H1 (cell line): ENCODE data around the gene GALNT18. TPM values are rescaled to one million over a fixed set of nuclear protein-coding genes. Genes with fewer than 3 reads are reported as not detected.

Experiments used
- ASH2L ChIP-seq: fragments of 200-600, 300-600 bp; sonication (generic); IDR thresholded peaks from one replicate; pipeline ENCODE4 v1.7.1; 2017; ENCODE audit warnings: low read length
- KDM1A ChIP-seq: fragments of 200-600, 300-600 bp; sonication (generic); IDR thresholded peaks from 2 replicates; pipeline ENCODE4 v1.7.1; 2016; ENCODE audit warnings: mild to moderate bottlenecking, low read length, borderline replicate concordance
- POLR2A ChIP-seq, 2 experiments: IDR thresholded peaks; 1 replicate in 1 of 2; 2 replicates in 1 of 2; pipeline ENCODE4 v1.6.1; 2011; ENCODE audit warnings: low read depth in 2 of 2, low read length in 2 of 2, mild to moderate bottlenecking in 2 of 2; ENCODE audit errors: control extremely low read depth in 1 of 2
- POU5F1 ChIP-seq: IDR thresholded peaks from 2 replicates; pipeline ENCODE4 v1.6.1; 2011; ENCODE audit warnings: low read depth, mild to moderate bottlenecking, low read length, moderate library complexity
- polyA plus RNA-seq, 7 experiments: library from polyadenylated mRNA; depleted of rRNA in 3 of 7; stranded (reverse) in 5 of 7; unstranded in 2 of 7; fragments of >200 nt in 5 of 7; fragments of 200-250 nt in 2 of 7; gene quantifications; 1 replicate in 5 of 7; 2 replicates in 1 of 7; 4 replicates in 1 of 7; pipeline versions ENCODE4 v1.2.1 to v1.2.3, GENCODE V29; 2011 to 2013; ENCODE audit warnings: missing spikeins in 2 of 7, mixed read lengths in 2 of 7
- total RNA-seq: library from RNA; stranded (reverse); fragmentation: NEBNext Ultra II Directional; extraction: Animal tissue kit (Norgen Biotek cat#: 25700); gene quantifications from 2 replicates; pipeline ENCODE4 v1.2.1, GENCODE V29; 2021
- TF ChIP-seq, protein P1 (sequence below): fragments of 300-600 bp; sonication (generic); IDR thresholded peaks from 2 replicates; pipeline ENCODE4 v1.7.1; 2012; ENCODE audit warnings: low read length, moderate library complexity, mild to moderate bottlenecking, inconsistent platforms; ENCODE audit not compliant: insufficient replicate concordance
- TF ChIP-seq, protein P2 (sequence below): IDR thresholded peaks from 2 replicates; pipeline ENCODE4 v1.6.1; 2012; ENCODE audit warnings: inconsistent platforms
- TF ChIP-seq, protein P3 (sequence below), 3 experiments: IDR thresholded peaks; 1 replicate in 2 of 3; 2 replicates in 1 of 3; pipeline versions ENCODE4 v1.5.1 to v1.6.1; 2011; ENCODE audit warnings: low read length in 3 of 3, mild to moderate bottlenecking in 3 of 3, inconsistent platforms in 2 of 3, low read depth in 1 of 3, moderate library complexity in 1 of 3; ENCODE audit not compliant: insufficient read depth in 1 of 3; ENCODE audit errors: control extremely low read depth in 1 of 3
- TF ChIP-seq, protein P4 (sequence below): IDR thresholded peaks from 2 replicates; pipeline ENCODE4 v1.6.1; 2012; ENCODE audit warnings: inconsistent platforms

Gene GALNT18
- total and polyA plus RNA-seq, 2 of the 8 experiments (the other 6 are each of a cell fraction or from before 2014, with no cell fraction given), result 6.0 to 9.4 TPM

DNA sequence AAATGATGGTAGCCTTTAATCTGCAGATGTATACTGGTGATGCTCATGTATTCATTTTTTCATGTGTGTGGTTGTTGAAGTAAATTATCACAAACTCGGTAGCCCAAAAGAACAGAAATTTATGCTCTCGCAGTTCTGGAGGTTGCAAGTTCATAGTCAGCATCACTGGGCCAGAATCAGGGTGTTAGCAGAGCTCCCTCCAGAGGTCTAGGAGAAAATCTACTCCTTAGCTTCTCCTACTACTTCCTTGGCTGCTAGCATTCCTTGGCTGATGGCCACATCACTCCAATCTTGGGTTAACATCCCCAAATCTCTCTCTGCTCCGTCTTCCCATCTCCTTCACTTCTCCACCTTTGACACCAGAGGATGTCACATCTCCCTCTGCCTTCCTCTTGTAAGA is 45.3 kb upstream of the GALNT18 start (continued):
- TF ChIP-seq, protein P1, sequence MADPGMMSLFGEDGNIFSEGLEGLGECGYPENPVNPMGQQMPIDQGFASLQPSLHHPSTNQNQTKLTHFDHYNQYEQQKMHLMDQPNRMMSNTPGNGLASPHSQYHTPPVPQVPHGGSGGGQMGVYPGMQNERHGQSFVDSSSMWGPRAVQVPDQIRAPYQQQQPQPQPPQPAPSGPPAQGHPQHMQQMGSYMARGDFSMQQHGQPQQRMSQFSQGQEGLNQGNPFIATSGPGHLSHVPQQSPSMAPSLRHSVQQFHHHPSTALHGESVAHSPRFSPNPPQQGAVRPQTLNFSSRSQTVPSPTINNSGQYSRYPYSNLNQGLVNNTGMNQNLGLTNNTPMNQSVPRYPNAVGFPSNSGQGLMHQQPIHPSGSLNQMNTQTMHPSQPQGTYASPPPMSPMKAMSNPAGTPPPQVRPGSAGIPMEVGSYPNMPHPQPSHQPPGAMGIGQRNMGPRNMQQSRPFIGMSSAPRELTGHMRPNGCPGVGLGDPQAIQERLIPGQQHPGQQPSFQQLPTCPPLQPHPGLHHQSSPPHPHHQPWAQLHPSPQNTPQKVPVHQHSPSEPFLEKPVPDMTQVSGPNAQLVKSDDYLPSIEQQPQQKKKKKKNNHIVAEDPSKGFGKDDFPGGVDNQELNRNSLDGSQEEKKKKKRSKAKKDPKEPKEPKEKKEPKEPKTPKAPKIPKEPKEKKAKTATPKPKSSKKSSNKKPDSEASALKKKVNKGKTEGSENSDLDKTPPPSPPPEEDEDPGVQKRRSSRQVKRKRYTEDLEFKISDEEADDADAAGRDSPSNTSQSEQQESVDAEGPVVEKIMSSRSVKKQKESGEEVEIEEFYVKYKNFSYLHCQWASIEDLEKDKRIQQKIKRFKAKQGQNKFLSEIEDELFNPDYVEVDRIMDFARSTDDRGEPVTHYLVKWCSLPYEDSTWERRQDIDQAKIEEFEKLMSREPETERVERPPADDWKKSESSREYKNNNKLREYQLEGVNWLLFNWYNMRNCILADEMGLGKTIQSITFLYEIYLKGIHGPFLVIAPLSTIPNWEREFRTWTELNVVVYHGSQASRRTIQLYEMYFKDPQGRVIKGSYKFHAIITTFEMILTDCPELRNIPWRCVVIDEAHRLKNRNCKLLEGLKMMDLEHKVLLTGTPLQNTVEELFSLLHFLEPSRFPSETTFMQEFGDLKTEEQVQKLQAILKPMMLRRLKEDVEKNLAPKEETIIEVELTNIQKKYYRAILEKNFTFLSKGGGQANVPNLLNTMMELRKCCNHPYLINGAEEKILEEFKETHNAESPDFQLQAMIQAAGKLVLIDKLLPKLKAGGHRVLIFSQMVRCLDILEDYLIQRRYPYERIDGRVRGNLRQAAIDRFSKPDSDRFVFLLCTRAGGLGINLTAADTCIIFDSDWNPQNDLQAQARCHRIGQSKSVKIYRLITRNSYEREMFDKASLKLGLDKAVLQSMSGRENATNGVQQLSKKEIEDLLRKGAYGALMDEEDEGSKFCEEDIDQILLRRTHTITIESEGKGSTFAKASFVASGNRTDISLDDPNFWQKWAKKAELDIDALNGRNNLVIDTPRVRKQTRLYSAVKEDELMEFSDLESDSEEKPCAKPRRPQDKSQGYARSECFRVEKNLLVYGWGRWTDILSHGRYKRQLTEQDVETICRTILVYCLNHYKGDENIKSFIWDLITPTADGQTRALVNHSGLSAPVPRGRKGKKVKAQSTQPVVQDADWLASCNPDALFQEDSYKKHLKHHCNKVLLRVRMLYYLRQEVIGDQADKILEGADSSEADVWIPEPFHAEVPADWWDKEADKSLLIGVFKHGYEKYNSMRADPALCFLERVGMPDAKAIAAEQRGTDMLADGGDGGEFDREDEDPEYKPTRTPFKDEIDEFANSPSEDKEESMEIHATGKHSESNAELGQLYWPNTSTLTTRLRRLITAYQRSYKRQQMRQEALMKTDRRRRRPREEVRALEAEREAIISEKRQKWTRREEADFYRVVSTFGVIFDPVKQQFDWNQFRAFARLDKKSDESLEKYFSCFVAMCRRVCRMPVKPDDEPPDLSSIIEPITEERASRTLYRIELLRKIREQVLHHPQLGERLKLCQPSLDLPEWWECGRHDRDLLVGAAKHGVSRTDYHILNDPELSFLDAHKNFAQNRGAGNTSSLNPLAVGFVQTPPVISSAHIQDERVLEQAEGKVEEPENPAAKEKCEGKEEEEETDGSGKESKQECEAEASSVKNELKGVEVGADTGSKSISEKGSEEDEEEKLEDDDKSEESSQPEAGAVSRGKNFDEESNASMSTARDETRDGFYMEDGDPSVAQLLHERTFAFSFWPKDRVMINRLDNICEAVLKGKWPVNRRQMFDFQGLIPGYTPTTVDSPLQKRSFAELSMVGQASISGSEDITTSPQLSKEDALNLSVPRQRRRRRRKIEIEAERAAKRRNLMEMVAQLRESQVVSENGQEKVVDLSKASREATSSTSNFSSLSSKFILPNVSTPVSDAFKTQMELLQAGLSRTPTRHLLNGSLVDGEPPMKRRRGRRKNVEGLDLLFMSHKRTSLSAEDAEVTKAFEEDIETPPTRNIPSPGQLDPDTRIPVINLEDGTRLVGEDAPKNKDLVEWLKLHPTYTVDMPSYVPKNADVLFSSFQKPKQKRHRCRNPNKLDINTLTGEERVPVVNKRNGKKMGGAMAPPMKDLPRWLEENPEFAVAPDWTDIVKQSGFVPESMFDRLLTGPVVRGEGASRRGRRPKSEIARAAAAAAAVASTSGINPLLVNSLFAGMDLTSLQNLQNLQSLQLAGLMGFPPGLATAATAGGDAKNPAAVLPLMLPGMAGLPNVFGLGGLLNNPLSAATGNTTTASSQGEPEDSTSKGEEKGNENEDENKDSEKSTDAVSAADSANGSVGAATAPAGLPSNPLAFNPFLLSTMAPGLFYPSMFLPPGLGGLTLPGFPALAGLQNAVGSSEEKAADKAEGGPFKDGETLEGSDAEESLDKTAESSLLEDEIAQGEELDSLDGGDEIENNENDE, result no peak
- TF ChIP-seq, protein P2, sequence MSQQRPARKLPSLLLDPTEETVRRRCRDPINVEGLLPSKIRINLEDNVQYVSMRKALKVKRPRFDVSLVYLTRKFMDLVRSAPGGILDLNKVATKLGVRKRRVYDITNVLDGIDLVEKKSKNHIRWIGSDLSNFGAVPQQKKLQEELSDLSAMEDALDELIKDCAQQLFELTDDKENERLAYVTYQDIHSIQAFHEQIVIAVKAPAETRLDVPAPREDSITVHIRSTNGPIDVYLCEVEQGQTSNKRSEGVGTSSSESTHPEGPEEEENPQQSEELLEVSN, result no peak
- no peak for TF ChIP-seq POU5F1
- no peak for TF ChIP-seq KDM1A
- TF ChIP-seq, protein P3, sequence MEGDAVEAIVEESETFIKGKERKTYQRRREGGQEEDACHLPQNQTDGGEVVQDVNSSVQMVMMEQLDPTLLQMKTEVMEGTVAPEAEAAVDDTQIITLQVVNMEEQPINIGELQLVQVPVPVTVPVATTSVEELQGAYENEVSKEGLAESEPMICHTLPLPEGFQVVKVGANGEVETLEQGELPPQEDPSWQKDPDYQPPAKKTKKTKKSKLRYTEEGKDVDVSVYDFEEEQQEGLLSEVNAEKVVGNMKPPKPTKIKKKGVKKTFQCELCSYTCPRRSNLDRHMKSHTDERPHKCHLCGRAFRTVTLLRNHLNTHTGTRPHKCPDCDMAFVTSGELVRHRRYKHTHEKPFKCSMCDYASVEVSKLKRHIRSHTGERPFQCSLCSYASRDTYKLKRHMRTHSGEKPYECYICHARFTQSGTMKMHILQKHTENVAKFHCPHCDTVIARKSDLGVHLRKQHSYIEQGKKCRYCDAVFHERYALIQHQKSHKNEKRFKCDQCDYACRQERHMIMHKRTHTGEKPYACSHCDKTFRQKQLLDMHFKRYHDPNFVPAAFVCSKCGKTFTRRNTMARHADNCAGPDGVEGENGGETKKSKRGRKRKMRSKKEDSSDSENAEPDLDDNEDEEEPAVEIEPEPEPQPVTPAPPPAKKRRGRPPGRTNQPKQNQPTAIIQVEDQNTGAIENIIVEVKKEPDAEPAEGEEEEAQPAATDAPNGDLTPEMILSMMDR (IDR thresholded peaks at IDR 0.05; ENCODE audit: control extremely low read depth in 1 of 3, insufficient read depth in 1 of 3, low read depth in 1 of 3, low read length in 3 of 3), result peak in 2 of 3 experiments; percentile 19 to 33; a peak in 2 of 4 replicates
- TF ChIP-seq POLR2A (IDR thresholded peaks at IDR 0.05; ENCODE audit: control extremely low read depth in 1 of 2, low read depth in 2 of 2, low read length in 2 of 2), result no peak
- TF ChIP-seq ASH2L, result no peak
- TF ChIP-seq, protein P4, sequence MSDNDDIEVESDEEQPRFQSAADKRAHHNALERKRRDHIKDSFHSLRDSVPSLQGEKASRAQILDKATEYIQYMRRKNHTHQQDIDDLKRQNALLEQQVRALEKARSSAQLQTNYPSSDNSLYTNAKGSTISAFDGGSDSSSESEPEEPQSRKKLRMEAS, result no peak
